ENCODE data around the gene ARHGAP26.
"Not testable (repeated sequence)": the region's sequence is repeated elsewhere in the genome, so short reads cannot be mapped to it uniquely, and the experiment has no call there.

The ARHGAP26 gene

GRCh38 chr5:143000551-143000950 is 230.4 kb downstream of the ARHGAP26 start:
- in situ Hi-C loops (cut with HindIII; ENCODE audit: low sequenced_read_pairs) = not testable (repeated sequence)

- in situ Hi-C loops (cut with HindIII; ENCODE audit: low sequenced_read_pairs) = no loop called here
Observed at GRCh38 chr5:143001764-143002351, 231.7 kb downstream of the ARHGAP26 start.

- in situ Hi-C loops (cut with HindIII; ENCODE audit: low sequenced_read_pairs) = no loop called here
Observed at GRCh38 chr5:143002459-143003327, 232.5 kb downstream of the ARHGAP26 start.

- in situ Hi-C loops (cut with HindIII; ENCODE audit: low sequenced_read_pairs) = no loop called here
Observed at GRCh38 chr5:143003328-143003636, 233.1 kb downstream of the ARHGAP26 start.

- in situ Hi-C loops (cut with HindIII; ENCODE audit: low sequenced_read_pairs) = loop anchor here (5.0 kb wide), 1 partner anchor 92 kb away; no protein-coding TSS in a partner anchor
Observed at GRCh38 chr5:143004361-143005145, 234.4 kb downstream of the ARHGAP26 start.

GRCh38 chr5:143006501-143006900 is 236.3 kb downstream of the ARHGAP26 start:
- in situ Hi-C loops (cut with HindIII; ENCODE audit: low sequenced_read_pairs) = loop anchor here (5.0 kb wide), 1 partner anchor 94 kb away; no protein-coding TSS in a partner anchor

- in situ Hi-C loops (cut with HindIII; ENCODE audit: low sequenced_read_pairs) = loop anchor here (5.0 kb wide), 1 partner anchor 96 kb away; no protein-coding TSS in a partner anchor
Observed at GRCh38 chr5:143008032-143008431, 237.9 kb downstream of the ARHGAP26 start.

- in situ Hi-C loops (cut with HindIII; ENCODE audit: low sequenced_read_pairs) = loop anchor here (5.0 kb wide), 1 partner anchor 97 kb away; no protein-coding TSS in a partner anchor
Observed at GRCh38 chr5:143008809-143009521, 238.8 kb downstream of the ARHGAP26 start.

GRCh38 chr5:143010351-143010750 is 240.2 kb downstream of the ARHGAP26 start:
- in situ Hi-C loops (cut with HindIII; ENCODE audit: low sequenced_read_pairs) = no loop called here

- in situ Hi-C loops (cut with HindIII; ENCODE audit: low sequenced_read_pairs) = no loop called here
Observed at GRCh38 chr5:143011585-143011984, 241.4 kb downstream of the ARHGAP26 start.

- in situ Hi-C loops (cut with HindIII; ENCODE audit: low sequenced_read_pairs) = no loop called here
Observed at GRCh38 chr5:143013176-143013891, 243.2 kb downstream of the ARHGAP26 start.

- in situ Hi-C loops (cut with HindIII; ENCODE audit: low sequenced_read_pairs) = no loop called here
Observed at GRCh38 chr5:143014017-143014651, 244.0 kb downstream of the ARHGAP26 start.

- in situ Hi-C loops (cut with HindIII; ENCODE audit: low sequenced_read_pairs) = no loop called here
Observed at GRCh38 chr5:143016777-143017516, 246.8 kb downstream of the ARHGAP26 start.

GRCh38 chr5:143017541-143017940 is 247.4 kb downstream of the ARHGAP26 start:
- in situ Hi-C loops (cut with HindIII; ENCODE audit: low sequenced_read_pairs) = no loop called here

- in situ Hi-C loops (cut with HindIII; ENCODE audit: low sequenced_read_pairs) = no loop called here
Observed at GRCh38 chr5:143017992-143018391, 247.8 kb downstream of the ARHGAP26 start.

GRCh38 chr5:143019157-143019556 is 249.0 kb downstream of the ARHGAP26 start:
- in situ Hi-C loops (cut with HindIII; ENCODE audit: low sequenced_read_pairs) = no loop called here

- in situ Hi-C loops (cut with HindIII; ENCODE audit: low sequenced_read_pairs) = no loop called here
Observed at GRCh38 chr5:143019614-143020515, 249.7 kb downstream of the ARHGAP26 start.

- in situ Hi-C loops (cut with HindIII; ENCODE audit: low sequenced_read_pairs) = no loop called here
Observed at GRCh38 chr5:143021595-143021994, 251.4 kb downstream of the ARHGAP26 start.

Measured in endothelial cell of hepatic sinusoid (primary cell).